ENCODE measurements around the gene RSU1. TPM values are rescaled to one million over a fixed set of nuclear protein-coding genes. Genes with fewer than 3 reads are reported as not detected.

Gene RSU1
- total RNA-seq, 1 experiment from 2014 or later: 29.5 TPM

DNA sequence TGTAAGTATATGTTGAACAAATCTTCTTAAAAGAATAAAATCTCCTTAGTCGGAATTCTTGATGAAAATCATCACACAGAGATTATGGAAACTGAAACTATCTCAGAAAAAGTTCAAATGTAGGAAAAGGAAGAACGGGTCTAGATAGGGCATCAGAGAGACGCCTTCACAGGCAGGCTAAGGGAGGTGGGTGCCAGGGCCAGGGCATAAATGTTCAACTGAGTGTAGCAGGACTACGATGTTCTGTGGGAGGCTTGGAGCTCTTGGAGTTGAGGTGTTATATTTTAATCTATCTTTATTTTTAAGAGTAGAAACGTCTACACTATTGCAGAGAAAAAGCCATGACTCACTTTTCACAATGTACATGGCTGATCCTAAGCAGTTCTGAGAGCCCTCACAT, 101.2 kb downstream of the RSU1 start:
- no peak overlapping the region for H3K9ac ChIP-seq (ENCODE audit: low read length)
- no peak for ATAC-seq
- RAD21 ChIA-PET (ENCODE audit: low non-redundant PET in 1 of 2, low total read pairs in 2 of 2, uncharacterized antibody in 2 of 2, unreplicated experiment in 2 of 2): no interaction called here
- H3K9me2 ChIP-seq (ENCODE audit: insufficient read depth): no peaks in the 10 kb centered on the region
- POLR2A ChIA-PET: no interaction called here
- no peak overlapping the region for H3K27ac ChIP-seq (ENCODE audit: low read depth, low read length)
- DNase-seq (ENCODE audit: low read depth, low spot score): no peak
- no peak for TF ChIP-seq JUND (IDR thresholded peaks at IDR 0.05)
- TF ChIP-seq SRF (IDR thresholded peaks at IDR 0.05; ENCODE audit: low read depth): no peak
- TF ChIP-seq CEBPB (IDR thresholded peaks at IDR 0.05; ENCODE audit: low read depth): no peak
- no peak overlapping the region for H3K4me3 ChIP-seq (replicated peaks in 1 of 2; ENCODE audit: low read depth in 1 of 2, low read length in 2 of 2)
- no peak overlapping the region for H3K4me2 ChIP-seq (ENCODE audit: low read length)
- H3K4me1 ChIP-seq (ENCODE audit: control insufficient read depth in 1 of 2, insufficient read depth in 2 of 2, low read length in 2 of 2): no peaks in the 10 kb centered on the region
- BruUV-seq (replicated peaks): no TSS peak
- intact Hi-C loops (cut with micrococcal nuclease): no loop called here
- H3K27me3 ChIP-seq (ENCODE audit: insufficient read depth, low read length): no peaks in the 10 kb centered on the region
- no peaks in the 10 kb centered on the region for H3K36me3 ChIP-seq (ENCODE audit: control insufficient read depth in 1 of 2, insufficient read depth in 2 of 2, low read length in 2 of 2)
- peaks cover 0 to 6% of the 10 kb centered on the region in 2 experiments; a peak in 1 of 4 replicates for H3K9me3 ChIP-seq (ENCODE audit: control insufficient read depth in 1 of 2, insufficient read depth in 1 of 2, low read depth in 1 of 2, low read length in 2 of 2)
- CTCF ChIA-PET: no interaction called here
- H3K79me2 ChIP-seq (ENCODE audit: insufficient read depth, low read length): no peaks in the 10 kb centered on the region
- H4K20me1 ChIP-seq (ENCODE audit: insufficient read depth): no peaks in the 10 kb centered on the region
- no peak overlapping the region for H2AFZ ChIP-seq (ENCODE audit: low read depth, low read length, poor library complexity, severe bottlenecking)

DNA sequence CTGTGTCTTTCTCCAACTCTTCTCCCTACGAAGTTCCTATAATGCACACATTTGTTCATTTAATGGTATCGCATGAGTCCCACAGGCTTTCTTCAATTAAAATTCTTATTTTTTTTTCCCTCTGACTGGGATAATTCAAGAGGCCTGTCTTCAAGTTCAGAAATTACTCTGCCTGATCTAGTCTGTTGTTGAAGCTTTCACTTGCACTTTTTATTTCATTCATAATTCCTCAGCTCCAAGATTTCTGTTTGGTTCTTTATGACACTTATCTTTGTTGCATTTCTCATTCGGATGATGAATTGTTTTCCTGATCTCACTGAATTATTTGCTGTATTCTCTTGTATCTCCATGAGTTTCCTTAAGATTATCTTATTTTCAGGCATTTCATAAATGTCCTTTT, 103.9 kb downstream of the RSU1 start:
- Histone ChIP-seq H3K9ac (ENCODE audit: low read length) (no peak overlapping the region), H3K9me3 (ENCODE audit: control insufficient read depth in 1 of 2, insufficient read depth in 1 of 2, low read depth in 1 of 2, low read length in 2 of 2) (peaks cover 0 to 6% of the 10 kb centered on the region in 2 experiments; a peak in 1 of 4 replicates), H3K79me2 (ENCODE audit: insufficient read depth, low read length) (no peaks in the 10 kb centered on the region), H3K4me3 (replicated peaks in 1 of 2; ENCODE audit: low read depth in 1 of 2, low read length in 2 of 2) (no peak overlapping the region), H3K4me1 (ENCODE audit: control insufficient read depth in 1 of 2, insufficient read depth in 2 of 2, low read length in 2 of 2) (no peaks in the 10 kb centered on the region), H4K20me1 (ENCODE audit: insufficient read depth) (no peaks in the 10 kb centered on the region), H3K27ac (ENCODE audit: low read depth, low read length) (no peak overlapping the region), H3K4me2 (ENCODE audit: low read length) (no peak overlapping the region), H3K36me3 (ENCODE audit: control insufficient read depth in 1 of 2, insufficient read depth in 2 of 2, low read length in 2 of 2) (no peaks in the 10 kb centered on the region), H2AFZ (ENCODE audit: low read depth, low read length, poor library complexity, severe bottlenecking) (no peak overlapping the region), H3K9me2 (ENCODE audit: insufficient read depth) (no peaks in the 10 kb centered on the region), H3K27me3 (ENCODE audit: insufficient read depth, low read length) (no peaks in the 10 kb centered on the region)
- RAD21 ChIA-PET (ENCODE audit: low non-redundant PET in 1 of 2, low total read pairs in 2 of 2, uncharacterized antibody in 2 of 2, unreplicated experiment in 2 of 2): no interaction called here
- DNase-seq (ENCODE audit: low read depth, low spot score) (no peak), ATAC-seq (no peak)
- TF ChIP-seq TCF7L2 (IDR thresholded peaks at IDR 0.05; ENCODE audit: borderline replicate concordance, extremely low read depth, insufficient read depth, insufficient read length) (no peak), ELF1 (IDR thresholded peaks at IDR 0.05; ENCODE audit: borderline replicate concordance, low read depth) (no peak), EZH2 (IDR thresholded peaks at IDR 0.05) (no peak)
- no TSS peak for BruUV-seq (replicated peaks)
- POLR2A ChIA-PET: no interaction called here
- CTCF ChIA-PET: no interaction called here
- intact Hi-C loops (cut with micrococcal nuclease): no loop called here
